Esophagus squamous epithelium (tissue), 4 donors: ENCODE results near the gene SMO.

Experiments used
- POLR2A ChIP-seq, 4 donors: fragments of 450-650 bp; IDR thresholded peaks; one replicate each; pipeline ENCODE4 v1.6.1; 2017; ENCODE audit warnings: antibody characterized with exemption in 4 of 4, mild to moderate bottlenecking in 4 of 4, moderate library complexity in 3 of 4
- TF ChIP-seq, protein P1 (sequence below), 6 experiments: fragments of 450-650 bp in 4 of 6; fragments of 200-600 bp in 2 of 6; sonication (generic) in 2 of 6; IDR thresholded peaks; one replicate each; pipeline ENCODE4 v1.5.1; 2016 to 2019; ENCODE audit warnings: antibody characterized with exemption in 6 of 6, mild to moderate bottlenecking in 4 of 6, moderate library complexity in 4 of 6

DNA sequence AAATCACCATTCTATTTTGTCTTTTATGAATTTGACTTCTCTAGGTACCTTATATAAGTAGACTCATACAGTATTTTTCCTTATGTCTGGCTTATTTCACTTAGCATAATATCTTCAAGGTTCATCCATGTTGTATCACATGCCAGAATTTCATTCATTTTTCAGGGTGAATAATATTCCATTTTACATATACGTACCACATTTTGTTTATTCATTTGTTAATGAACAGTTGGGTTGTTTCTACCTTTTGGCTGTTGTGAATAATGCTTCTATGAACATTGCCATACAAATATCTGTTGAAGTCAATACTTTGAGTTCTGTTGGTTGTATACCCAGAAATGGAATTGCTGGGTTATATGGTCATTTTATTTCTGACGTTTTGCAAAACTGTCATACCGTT, 57.1 kb downstream of the SMO start:
- TF ChIP-seq, protein P1, sequence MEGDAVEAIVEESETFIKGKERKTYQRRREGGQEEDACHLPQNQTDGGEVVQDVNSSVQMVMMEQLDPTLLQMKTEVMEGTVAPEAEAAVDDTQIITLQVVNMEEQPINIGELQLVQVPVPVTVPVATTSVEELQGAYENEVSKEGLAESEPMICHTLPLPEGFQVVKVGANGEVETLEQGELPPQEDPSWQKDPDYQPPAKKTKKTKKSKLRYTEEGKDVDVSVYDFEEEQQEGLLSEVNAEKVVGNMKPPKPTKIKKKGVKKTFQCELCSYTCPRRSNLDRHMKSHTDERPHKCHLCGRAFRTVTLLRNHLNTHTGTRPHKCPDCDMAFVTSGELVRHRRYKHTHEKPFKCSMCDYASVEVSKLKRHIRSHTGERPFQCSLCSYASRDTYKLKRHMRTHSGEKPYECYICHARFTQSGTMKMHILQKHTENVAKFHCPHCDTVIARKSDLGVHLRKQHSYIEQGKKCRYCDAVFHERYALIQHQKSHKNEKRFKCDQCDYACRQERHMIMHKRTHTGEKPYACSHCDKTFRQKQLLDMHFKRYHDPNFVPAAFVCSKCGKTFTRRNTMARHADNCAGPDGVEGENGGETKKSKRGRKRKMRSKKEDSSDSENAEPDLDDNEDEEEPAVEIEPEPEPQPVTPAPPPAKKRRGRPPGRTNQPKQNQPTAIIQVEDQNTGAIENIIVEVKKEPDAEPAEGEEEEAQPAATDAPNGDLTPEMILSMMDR (IDR thresholded peaks at IDR 0.05), result no peak
- TF ChIP-seq POLR2A (IDR thresholded peaks at IDR 0.05), result no peak
